Measurements from ENCODE around the gene CHCHD3.

The CHCHD3 gene

DNA sequence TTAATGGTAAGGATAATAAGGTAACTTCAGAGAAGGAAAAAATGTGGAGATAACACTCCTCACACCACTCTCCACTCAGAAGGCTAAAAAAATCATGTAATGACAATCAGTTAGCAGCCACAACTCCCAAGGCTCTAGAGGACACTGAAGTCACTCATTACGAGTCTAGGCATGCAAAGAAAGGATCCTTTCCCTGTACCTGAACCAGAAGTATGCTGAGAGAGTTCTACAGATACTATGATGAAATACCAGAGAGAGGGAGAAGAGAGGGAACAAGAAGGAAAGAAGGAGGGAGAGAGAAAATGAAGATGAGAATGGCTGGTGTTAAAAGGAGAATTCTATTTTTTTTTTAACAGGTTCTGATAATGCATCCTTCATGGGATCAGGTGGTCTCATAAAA, 281.4 kb downstream of the CHCHD3 start:
- no peak for DNase-seq

DNA sequence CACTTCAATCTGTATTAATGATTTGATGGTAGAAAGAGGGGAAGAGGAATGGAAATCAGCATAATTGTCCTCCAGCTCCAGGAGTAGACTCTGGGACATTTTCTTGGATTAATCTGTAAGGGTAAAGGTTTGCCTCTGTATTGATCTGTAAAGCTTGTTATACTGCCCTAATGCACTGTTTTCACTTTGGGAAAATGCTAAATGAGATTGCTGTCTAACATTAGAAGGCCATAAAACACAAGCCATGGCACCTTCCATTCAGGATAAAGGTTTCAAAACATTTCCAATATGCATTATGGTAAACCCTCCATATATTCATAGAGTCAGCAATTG, 282.8 kb downstream of the CHCHD3 start:
- DNase-seq = no peak

GRCh38 chr7:132797152-132797551, 284.7 kb downstream of the CHCHD3 start:
- no peak for DNase-seq

GRCh38 chr7:132793474-132793873, 288.4 kb downstream of the CHCHD3 start:
- no peak for DNase-seq

DNA sequence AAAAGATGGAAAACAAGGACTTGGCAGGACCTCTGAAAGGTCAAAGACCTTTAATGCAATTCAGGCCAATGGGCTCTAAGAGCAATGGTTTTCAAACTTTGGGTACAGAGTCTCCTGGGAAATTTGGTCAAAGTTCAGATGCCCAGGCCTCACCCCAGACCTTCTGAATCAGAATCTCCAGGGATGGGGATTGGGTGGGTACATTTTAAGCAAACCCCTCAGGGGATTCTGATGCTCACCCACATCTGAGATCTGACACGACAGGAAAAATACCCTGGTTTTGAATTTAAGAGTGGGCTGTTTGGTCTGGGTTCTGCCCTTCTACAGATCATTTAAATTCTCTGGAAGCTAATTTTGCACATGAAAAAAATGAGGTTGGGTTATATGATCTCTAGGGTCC, 290.9 kb downstream of the CHCHD3 start:
- DNase-seq = no peak

- DNase-seq = no peak
Measured at GRCh38 chr7:132790104-132790503, 291.8 kb downstream of the CHCHD3 start.

DNA sequence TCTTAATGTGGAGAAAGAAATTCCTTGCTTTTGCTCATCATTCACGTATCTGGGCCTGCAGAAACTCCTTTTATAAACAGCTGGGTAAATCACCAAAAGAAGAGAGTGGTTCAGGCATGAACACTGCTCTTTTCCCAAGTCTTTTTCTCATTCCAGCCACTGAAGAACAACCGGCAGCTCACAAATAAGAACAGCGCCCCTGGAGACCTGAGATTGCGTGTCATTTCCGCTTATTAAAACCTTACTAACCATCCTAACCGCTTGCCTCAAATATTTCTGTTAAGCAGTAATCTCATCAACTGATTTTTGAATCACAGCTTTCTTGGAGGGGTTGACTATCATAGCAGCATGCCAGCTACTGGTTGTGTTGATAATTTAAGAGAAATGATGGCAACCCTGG, 292.6 kb downstream of the CHCHD3 start:
- no peak for DNase-seq

DNA sequence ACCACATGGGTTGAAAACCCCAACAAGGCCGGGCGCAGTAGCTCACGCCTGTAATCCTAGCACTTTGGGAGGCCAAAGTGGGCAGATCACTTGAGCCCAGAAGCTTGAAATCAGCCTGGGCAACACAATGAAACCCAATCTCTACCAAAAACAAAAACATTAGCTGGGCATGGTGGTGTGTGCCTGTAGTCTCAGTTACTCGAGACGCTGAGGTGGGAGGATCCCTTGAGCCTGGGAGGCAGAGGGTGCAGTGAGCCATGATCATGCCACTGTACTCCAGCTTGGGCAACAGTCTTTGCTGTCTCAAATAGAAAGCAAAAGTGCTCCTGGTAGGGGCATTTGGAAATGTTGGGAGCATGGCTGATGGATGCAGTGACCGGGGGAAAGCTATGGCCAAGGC, 296.0 kb downstream of the CHCHD3 start:
- no peak for DNase-seq

DNA sequence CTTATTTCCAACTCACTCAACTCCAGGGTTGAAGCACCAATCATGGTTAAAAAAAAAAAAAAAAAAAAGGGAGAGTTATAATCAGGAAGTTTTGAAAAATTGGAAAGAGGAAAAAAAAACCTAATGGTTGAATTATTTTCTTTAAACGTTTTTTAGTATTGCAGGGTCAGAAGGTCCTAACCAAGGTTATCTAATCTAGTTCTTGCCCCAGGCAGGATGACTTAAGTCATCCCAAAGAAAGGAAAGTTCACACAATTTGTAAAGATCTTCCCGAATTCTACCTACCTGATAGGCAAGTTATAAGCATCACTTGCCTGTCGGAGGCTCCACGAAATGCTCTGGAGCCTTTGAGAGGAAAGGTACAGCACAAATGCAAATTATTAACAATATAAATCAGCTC, 297.5 kb downstream of the CHCHD3 start:
- DNase-seq = no peak

- DNase-seq = no peak
Measured at GRCh38 chr7:132783824-132784223, 298.1 kb downstream of the CHCHD3 start.

DNA sequence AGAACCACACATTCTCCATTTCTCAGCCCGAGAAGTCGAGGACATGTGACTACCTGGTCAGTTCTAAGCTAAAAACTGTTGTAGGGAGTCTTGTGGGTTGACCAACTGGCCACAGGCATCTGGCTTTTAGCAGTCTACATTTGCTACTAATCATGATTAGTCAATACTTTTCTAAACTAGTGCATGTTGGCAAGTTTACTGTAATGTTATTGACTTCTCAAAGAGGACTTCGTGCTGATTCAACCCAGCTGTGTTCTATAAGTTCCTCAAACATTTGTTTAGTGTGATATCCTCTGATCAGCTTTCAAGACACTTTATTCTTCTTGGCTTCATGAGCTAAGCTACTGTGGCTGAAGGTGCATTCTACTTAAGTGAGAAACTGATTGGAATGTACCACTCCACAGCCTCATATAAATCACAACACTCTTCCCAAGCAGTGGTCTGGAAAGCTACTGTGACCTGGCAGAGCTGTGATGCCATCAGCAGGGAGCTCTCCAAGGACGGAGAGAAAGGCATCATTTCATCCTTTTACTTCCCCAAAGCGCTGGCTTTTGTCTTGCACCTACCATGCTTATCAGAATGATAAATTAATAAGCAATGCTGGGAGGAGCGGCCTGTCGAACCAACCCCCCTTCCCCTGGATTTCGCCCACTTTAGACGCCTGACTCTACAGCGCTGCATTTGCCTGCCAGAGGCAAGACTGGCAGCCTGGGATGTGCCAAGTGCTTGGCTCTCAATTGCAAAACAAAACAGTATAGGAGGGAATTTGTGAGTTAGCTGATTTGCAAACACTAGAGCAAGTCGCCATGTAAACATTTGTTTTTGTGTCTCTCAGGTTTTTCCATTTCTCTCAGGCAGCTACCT, 298.9 kb downstream of the CHCHD3 start:
- DNase-seq = no peak

DNA sequence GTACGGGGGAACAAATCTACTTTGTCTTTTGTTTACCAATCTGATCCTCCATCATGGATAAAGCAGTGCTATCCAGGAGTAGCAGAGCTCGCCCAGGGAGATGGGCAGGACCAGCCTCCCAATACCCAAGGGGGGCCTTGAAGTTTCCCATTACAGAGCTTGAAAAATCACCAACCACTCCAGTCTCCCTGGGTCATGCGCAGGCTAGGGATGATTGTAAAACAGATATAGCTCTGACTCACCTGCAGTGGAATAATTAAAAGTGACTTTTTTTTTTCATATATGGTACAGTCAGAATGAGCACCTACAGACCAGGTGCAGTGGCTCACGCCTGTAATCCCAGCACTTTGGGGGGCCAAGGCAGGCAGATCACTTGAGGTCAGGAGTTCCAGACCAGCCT, 301.1 kb downstream of the CHCHD3 start:
- no peak for DNase-seq

DNA sequence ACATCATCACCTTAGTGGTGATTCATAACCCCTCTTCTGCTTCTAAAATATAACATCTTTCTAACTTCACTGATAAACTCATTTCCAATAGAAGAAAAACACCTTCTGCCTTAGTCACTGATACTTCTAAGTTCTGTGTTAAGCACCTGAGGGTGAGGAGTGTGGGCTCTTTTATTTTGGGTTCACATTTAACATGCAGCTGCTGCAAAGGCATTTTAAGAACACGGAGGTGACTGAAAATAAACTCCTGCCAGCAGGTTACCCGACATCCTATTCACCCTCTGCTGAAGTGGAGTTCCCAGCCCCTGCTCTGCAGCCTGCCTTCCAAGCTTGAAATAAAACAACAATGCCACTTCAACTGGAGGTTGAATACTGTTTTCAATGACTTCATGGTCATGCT, 302.7 kb downstream of the CHCHD3 start:
- no peak for DNase-seq

DNA sequence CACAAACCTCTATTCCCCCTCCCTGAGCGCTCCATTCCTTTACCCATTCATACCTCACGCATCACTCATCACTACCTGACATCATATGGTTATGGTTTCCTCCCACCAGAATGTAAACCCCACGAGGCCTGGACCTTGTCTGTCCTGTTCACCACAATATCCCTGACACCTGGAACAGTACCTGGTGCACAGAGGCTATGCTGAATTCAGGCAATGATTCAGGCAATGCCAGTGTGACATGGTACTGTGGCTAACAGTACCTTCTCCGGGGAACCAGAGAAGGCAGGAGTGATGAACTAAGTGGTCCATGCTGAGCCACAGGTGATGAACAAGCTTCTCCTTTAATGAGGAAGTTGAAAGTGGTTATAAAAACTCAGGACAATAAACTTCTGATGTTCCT, 303.1 kb downstream of the CHCHD3 start:
- DNase-seq = peak; percentile 15

DNA sequence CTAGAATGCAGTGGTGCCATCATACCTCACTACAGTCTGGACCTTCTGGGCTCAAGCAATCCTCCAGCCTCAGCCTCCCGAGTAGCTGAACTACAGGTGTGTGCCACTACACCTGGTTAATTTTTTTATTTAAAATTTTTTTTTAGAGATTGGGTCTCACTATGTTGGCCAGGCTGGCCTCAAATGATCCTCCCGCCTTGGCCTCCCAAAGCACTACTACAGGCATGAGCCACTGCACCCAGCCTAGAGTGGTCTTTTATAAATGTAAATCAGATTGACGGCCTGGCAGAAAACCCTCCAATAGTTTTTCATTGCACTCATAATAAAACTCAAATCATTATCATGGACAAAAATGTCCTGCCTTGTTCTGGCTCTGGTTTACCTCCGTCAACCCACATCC, 303.9 kb downstream of the CHCHD3 start:
- DNase-seq = no peak

DNA sequence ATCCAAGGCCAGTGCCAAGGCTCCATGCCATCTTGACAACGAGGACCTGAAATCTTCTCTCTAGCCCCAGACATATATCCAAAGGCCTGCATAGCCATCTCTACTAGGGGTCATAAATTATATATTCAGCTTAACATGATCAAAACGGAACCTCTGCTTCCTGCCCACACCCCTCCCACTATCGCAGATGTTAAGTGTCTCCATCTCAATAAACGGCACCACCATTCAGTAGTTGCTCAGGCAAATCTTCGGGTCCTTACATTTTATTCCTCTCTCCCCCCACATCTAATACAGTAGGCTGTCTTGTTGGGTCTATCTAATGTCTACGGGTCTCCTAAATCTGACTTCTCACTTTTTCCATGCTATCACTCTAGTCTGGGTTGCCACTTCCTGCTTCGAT, 304.5 kb downstream of the CHCHD3 start:
- DNase-seq = no peak

GRCh38 chr7:132776048-132776620, 305.8 kb downstream of the CHCHD3 start:
- DNase-seq = no peak

GRCh38 chr7:132773527-132773956, 308.3 kb downstream of the CHCHD3 start:
- no peak for DNase-seq

DNA sequence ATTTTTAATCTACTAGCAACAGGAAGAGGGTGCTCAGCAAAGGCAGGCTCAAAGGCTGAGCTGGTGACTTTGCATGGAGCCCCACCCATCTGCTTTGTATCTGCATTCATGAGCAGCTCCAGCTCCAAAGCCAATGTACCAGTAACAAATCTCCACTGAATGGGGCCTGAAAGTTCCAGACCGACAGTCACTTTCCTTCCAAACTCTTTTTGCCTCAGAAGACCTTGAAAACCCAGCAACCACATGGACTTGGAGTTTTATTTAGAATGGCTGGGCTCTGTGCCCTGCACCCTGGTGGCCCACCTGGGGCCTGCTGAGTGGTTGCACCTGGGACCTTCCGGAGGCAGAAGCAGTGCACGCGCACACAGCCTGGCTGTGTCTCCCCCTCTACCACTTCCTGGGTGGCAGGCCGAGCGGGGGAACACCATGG, 310.6 kb downstream of the CHCHD3 start:
- DNase-seq = peak; percentile 6

GRCh38 chr7:132770055-132770454, 311.8 kb downstream of the CHCHD3 start:
- DNase-seq = no peak

- DNase-seq = no peak
Measured at GRCh38 chr7:132769280-132769679, 312.6 kb downstream of the CHCHD3 start.

DNA sequence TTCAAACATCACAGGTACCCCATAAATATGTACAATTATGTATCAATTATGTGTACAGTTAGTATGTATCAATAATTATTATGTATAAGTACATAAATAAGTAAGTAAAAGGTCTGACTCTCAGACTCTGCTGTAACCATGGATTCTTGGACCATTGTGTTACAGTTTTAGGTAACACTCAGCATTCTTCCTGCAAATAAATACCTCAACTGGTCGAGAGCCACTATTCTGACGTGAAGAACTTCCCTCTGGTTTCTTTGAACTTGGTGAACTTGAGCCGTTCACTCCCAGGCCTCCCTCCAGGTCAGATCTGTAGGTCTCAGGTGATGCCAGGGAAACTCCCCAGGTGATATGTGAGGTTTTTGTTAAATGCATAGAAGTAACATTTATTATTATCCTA, 313.8 kb downstream of the CHCHD3 start:
- DNase-seq = no peak

DNA sequence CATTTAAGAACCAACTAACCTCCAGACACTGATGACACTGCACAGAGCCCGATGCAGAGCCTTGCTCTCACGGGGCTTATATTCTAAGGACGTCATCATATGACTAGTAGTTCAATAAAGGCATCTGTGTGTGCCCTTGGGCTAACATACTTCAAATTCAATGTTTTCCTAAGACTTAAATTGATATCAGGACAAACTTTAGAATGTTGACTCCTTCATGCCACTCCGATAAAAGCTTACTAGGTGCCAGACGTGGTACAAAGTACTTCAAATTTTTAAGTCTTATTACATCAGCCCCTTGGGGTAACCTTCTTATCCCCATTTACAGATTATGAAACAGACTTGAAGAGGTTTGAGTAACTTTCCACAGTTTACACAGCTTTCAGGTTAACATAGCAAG, 314.5 kb downstream of the CHCHD3 start:
- no peak for DNase-seq

DNA sequence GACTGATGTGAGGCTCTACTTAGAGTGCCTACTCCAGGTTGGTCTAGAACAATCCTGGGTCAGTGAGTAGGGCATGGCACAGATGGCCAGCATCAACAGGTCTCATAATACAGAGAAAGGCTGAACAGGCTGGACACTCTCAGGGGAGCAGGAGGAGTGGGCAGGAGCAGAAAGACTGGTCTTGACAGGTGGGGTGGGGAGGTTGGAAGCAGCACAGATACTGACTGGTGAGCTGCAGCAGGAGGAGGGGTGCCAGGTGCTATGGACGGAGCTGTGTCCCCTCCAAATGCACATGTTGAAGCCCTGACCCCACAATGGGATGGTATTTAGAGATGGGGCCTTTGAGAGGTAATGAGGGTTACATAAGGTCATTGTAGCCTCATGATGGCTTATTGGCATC, 315.2 kb downstream of the CHCHD3 start:
- no peak for DNase-seq

GRCh38 chr7:132765861-132766260, 316.0 kb downstream of the CHCHD3 start:
- DNase-seq = no peak

Measured in stimulated activated CD4-positive, alpha-beta T cell treated with anti-CD3 and anti-CD28 coated beads, Interleukin-1b, Interleukin-23, amount 100 ng/mL, for 48 hours (primary cell).